Lower lobe of right lung (tissue), 2 donors: Measurements from ENCODE around the gene IFIT2. TPM values are rescaled to one million over a fixed set of nuclear protein-coding genes. Genes with fewer than 3 reads are reported as not detected.

ENCODE experiments used
- ATAC-seq, 2 donors: fragments of 200-7000 bp; cut with Tn5 transposase; one replicate each; pipeline ENCODE4 v1.9.1; 2020 to 2022; ENCODE audit warnings: mild to moderate bottlenecking in 2 of 2, moderate library complexity in 2 of 2
- DNase-seq: peaks from one replicate; pipeline ENCODE4 v3.0.0-alpha.2; 2020
- H3K27ac ChIP-seq: fragments of 200-600 bp; one replicate; pipeline ENCODE4 v1.8.0; 2022
- H3K27me3 ChIP-seq: fragments of 200-600 bp; one replicate; pipeline ENCODE4 v1.8.0; 2022; ENCODE audit warnings: low read depth
- H3K36me3 ChIP-seq: fragments of 200-600 bp; one replicate; pipeline ENCODE4 v1.8.0; 2022; ENCODE audit warnings: mild to moderate bottlenecking
- H3K4me1 ChIP-seq: fragments of 200-600 bp; one replicate; pipeline ENCODE4 v1.8.0; 2022
- H3K4me3 ChIP-seq: fragments of 200-600 bp; one replicate; pipeline ENCODE4 v1.8.0; 2022; ENCODE audit warnings: mild to moderate bottlenecking
- H3K9me3 ChIP-seq: fragments of 200-600 bp; one replicate; pipeline ENCODE4 v1.8.0; 2022
- CTCF ChIP-seq: fragments of 200-600 bp; IDR thresholded peaks from one replicate; pipeline ENCODE4 v1.8.0; 2022; ENCODE audit warnings: antibody characterized with exemption, mild to moderate bottlenecking
- intact Hi-C: fragments of 100-400 bp; cut with DNase I; formaldehyde crosslinking; loops from one replicate; pipeline ENCODE4 v1.11.0; 2022
- total RNA-seq: library from RNA; stranded (reverse); fragmentation: NEBNext Ultra II Directional; extraction: Animal tissue kit (Norgen Biotek cat#: 25700); gene quantifications from one replicate; pipeline ENCODE4 v1.2.1, GENCODE V29; 2021
- donor health status: DM: no; HTN: yes; CAD: no; lungs with severe emphysema.

Gene IFIT2
- total RNA-seq, 1 donor from 2014 or later = 64.8 TPM

DNA sequence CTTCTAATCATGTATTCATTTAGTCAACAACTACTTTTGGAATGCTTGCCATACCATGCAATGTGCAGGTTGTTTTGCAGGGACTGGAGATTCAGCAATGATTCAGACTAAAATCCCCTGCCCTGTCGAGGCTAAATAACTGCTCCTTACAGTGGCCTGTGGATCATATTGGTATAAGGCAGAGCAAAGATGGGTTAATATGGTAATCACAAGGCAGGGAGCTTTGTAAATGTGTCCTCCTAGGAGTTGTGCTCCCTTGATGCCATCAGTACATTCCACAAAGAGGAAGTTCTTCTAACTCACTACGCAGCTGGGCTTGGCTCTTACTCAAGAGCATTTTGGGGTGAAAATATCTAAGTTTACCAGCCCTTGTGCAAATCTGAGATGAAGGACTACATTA lies 614 bp upstream of the IFIT2 start:
- ATAC-seq (peak; percentile 74 to 76), DNase-seq (no peak)
- Histone ChIP-seq H3K27me3 (no peaks in the 10 kb centered on the region), H3K9me3 (no peaks in the 10 kb centered on the region), H3K36me3 (peaks cover 6% of the 10 kb centered on the region), H3K4me1 (peaks cover 40% of the 10 kb centered on the region), H3K27ac (peak overlapping the region; percentile 93), H3K4me3 (peak overlapping the region; percentile 66)
- TF ChIP-seq CTCF = no peak
- intact Hi-C loops = no loop called here

DNA sequence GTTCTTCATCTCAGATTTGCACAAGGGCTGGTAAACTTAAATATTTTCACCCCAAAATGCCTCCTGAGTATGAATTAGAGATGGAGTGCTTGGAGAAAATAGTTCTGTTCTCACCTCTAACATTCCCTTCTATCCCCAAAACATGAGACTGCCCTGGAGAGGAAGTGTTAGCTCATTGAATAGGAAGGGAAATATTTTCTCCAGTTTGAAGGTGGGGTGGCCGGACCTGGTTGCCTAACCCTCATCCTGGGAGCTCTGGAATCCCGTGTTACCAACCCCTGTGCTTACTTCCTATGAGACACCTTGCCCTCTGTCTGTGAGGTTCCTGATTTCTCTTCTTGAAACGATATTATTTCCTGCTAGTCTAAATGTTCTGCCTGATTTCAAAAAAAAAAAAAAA lies 779 bp downstream of the IFIT2 start:
- DNase-seq (no peak), ATAC-seq (peak; percentile 37 to 70)
- Histone ChIP-seq H3K4me3 (peak overlapping the region; percentile 66), H3K27me3 (no peaks in the 10 kb centered on the region), H3K27ac (peak overlapping the region; percentile 93), H3K9me3 (no peaks in the 10 kb centered on the region), H3K4me1 (peaks cover 31% of the 10 kb centered on the region), H3K36me3 (peaks cover 20% of the 10 kb centered on the region)
- TF ChIP-seq CTCF = no peak
- intact Hi-C loops = no loop called here

DNA sequence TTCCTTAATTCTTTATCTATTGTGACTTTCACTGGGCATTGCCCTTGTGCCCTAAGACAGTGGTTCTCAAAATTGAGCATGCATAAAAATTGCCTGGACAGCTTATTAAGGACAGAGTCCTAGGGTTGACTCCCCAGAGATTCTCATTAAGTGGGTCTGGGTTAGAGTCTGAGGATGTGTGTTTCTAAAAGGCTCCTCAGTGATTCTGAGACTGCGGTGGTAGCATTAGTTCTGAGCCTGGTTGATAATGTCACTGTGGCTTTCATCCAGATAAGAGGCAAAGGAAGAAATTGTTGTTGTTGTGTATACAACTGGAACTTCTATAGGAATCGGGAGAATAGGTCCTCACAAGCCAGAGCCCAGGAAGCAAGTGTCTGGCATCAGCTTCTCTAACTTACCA lies 1.3 kb downstream of the IFIT2 start:
- Histone ChIP-seq H3K4me3 (peak overlapping the region; percentile 66), H3K36me3 (peaks cover 24% of the 10 kb centered on the region), H3K9me3 (no peaks in the 10 kb centered on the region), H3K27me3 (no peaks in the 10 kb centered on the region), H3K27ac (peak overlapping the region; percentile 93), H3K4me1 (peaks cover 31% of the 10 kb centered on the region)
- no peak for TF ChIP-seq CTCF
- ATAC-seq (no peak), DNase-seq (no peak)
- intact Hi-C loops = no loop called here

GRCh38 chr10:89304026-89304425 lies 2.2 kb downstream of the IFIT2 start:
- DNase-seq (no peak), ATAC-seq (no peak)
- Histone ChIP-seq H3K9me3 (no peaks in the 10 kb centered on the region), H3K4me1 (peaks cover 31% of the 10 kb centered on the region), H3K27ac (no peak overlapping the region), H3K4me3 (peak overlapping the region; percentile 66), H3K27me3 (no peaks in the 10 kb centered on the region), H3K36me3 (peaks cover 31% of the 10 kb centered on the region)
- TF ChIP-seq CTCF = no peak
- intact Hi-C loops = no loop called here

DNA sequence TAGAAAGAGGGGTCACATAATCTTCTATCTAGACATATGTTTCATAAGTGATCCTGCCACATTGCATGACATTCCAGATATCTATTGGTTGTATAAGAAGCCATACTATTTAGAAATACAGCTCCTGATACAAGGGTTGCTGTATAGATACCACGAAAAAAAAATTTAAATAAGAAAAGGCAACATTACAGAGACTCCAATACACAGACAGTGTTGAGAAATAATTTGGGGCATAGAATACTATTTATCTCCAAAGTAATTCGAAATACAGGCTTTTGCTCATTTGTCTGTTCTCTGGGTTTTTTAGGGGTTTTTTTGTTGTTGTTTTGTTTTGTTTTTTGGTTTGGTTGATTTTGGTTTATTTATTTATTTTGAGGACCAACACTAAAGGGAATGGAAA lies 2.6 kb downstream of the IFIT2 start:
- peak overlapping the region; percentile 66 for H3K4me3 ChIP-seq
- intact Hi-C loops = no loop called here
- no peak for TF ChIP-seq CTCF

DNA sequence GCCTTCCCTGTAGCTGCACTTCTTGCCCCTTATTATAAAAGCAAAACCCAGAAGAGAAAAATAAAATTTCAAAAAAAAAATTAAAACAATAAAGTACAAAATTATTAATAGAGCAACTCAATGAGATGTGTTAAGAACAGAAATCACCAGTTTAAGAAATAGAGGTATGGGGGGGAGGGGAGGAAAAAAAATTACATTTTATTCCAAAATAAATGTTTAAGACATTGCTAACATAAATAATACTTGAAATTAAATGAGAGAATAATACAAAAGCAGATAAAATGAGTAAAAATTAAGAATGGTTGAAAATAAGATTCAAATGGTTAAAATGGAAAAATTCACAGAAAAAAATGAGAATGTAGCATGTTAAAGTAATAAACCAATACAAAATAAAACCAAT lies 3.1 kb downstream of the IFIT2 start:
- Histone ChIP-seq H3K36me3 (peaks cover 36% of the 10 kb centered on the region), H3K4me1 (peaks cover 31% of the 10 kb centered on the region), H3K9me3 (no peaks in the 10 kb centered on the region), H3K27ac (no peak overlapping the region), H3K4me3 (no peak overlapping the region), H3K27me3 (no peaks in the 10 kb centered on the region)
- DNase-seq = no peak
- no peak for ATAC-seq
- no peak for TF ChIP-seq CTCF
- intact Hi-C loops = no loop called here

More for the DNA sequence above, 2.6 kb downstream of the IFIT2 start:
- H3K27me3 ChIP-seq = no peaks in the 10 kb centered on the region
- ATAC-seq (no peak), DNase-seq (no peak)
- H3K36me3 ChIP-seq = peaks cover 36% of the 10 kb centered on the region
- peaks cover 31% of the 10 kb centered on the region for H3K4me1 ChIP-seq
- H3K9me3 ChIP-seq = no peaks in the 10 kb centered on the region
- H3K27ac ChIP-seq = no peak overlapping the region
